ENCODE data around the gene JCHAIN.

GRCh38 chr4:70660106-70660505 lies 6.2 kb downstream of the JCHAIN start:
- TF ChIP-seq POU5F1 (IDR thresholded peaks at IDR 0.05; ENCODE audit: low read depth, low read length) = no peak
- no peak for TF ChIP-seq BRCA1 (IDR thresholded peaks at IDR 0.05; ENCODE audit: low read depth, low read length)
- no peak for TF ChIP-seq POLR2AphosphoS5 (IDR thresholded peaks at IDR 0.05; ENCODE audit: low read depth, low read length)

Measured in H1 (cell line).